ENCODE measurements around the gene CTH. TPM values are rescaled to one million over a fixed set of nuclear protein-coding genes. Genes with fewer than 3 reads are reported as not detected.
"Not testable (repeated sequence)": the region's sequence is repeated elsewhere in the genome, so short reads cannot be mapped to it uniquely, and the experiment has no call there.

The CTH gene
- total RNA-seq, 1 experiment from 2014 or later = 62.7 TPM

- DNase-seq (ENCODE audit: extremely low read depth, low read depth) = no peak
Observed at GRCh38 chr1:70405780-70406416, 5.2 kb upstream of the CTH start.

- no peak for DNase-seq (ENCODE audit: extremely low read depth, low read depth)
Observed at GRCh38 chr1:70409136-70409535, 1.9 kb upstream of the CTH start.

GRCh38 chr1:70411360-70411844 lies 334 bp downstream of the CTH start:
- no peak for DNase-seq (ENCODE audit: extremely low read depth, low read depth)

GRCh38 chr1:70415882-70416281 lies 4.8 kb downstream of the CTH start:
- no peak for DNase-seq (ENCODE audit: extremely low read depth, low read depth)

- DNase-seq (ENCODE audit: extremely low read depth, low read depth) = not testable (repeated sequence)
Observed at GRCh38 chr1:70418973-70419734, 8.1 kb downstream of the CTH start.

GRCh38 chr1:70420320-70420719 lies 9.3 kb downstream of the CTH start:
- no peak for DNase-seq (ENCODE audit: extremely low read depth, low read depth)

- DNase-seq (ENCODE audit: extremely low read depth, low read depth) = no peak
Observed at GRCh38 chr1:70426154-70427131, 15.4 kb downstream of the CTH start.

- DNase-seq (ENCODE audit: extremely low read depth, low read depth) = no peak
Observed at GRCh38 chr1:70427976-70428375, 16.9 kb downstream of the CTH start.

GRCh38 chr1:70429219-70429618 lies 18.2 kb downstream of the CTH start:
- no peak for DNase-seq (ENCODE audit: extremely low read depth, low read depth)

GRCh38 chr1:70429757-70430156 lies 18.7 kb downstream of the CTH start:
- DNase-seq (ENCODE audit: extremely low read depth, low read depth) = no peak

- no peak for DNase-seq (ENCODE audit: extremely low read depth, low read depth)
Observed at GRCh38 chr1:70431317-70431716, 20.2 kb downstream of the CTH start.

GRCh38 chr1:70431874-70432273 lies 20.8 kb downstream of the CTH start:
- DNase-seq (ENCODE audit: extremely low read depth, low read depth) = no peak

- no peak for DNase-seq (ENCODE audit: extremely low read depth, low read depth)
Observed at GRCh38 chr1:70434253-70434859, 23.3 kb downstream of the CTH start.

- no peak for DNase-seq (ENCODE audit: extremely low read depth, low read depth)
Observed at GRCh38 chr1:70436622-70437251, 25.7 kb downstream of the CTH start.

- no peak for DNase-seq (ENCODE audit: extremely low read depth, low read depth)
Observed at GRCh38 chr1:70438529-70438928, 27.5 kb downstream of the CTH start.

GRCh38 chr1:70440642-70441391 lies 29.7 kb downstream of the CTH start:
- DNase-seq (ENCODE audit: extremely low read depth, low read depth) = no peak

GRCh38 chr1:70441392-70442035 lies 30.4 kb downstream of the CTH start:
- DNase-seq (ENCODE audit: extremely low read depth, low read depth) = no peak

GRCh38 chr1:70442490-70442889 lies 31.4 kb downstream of the CTH start:
- DNase-seq (ENCODE audit: extremely low read depth, low read depth) = no peak

GRCh38 chr1:70443739-70444138 lies 32.7 kb downstream of the CTH start:
- DNase-seq (ENCODE audit: extremely low read depth, low read depth) = no peak

Data from NCI-H460 (cell line).